K562 (cell line): Measurements from ENCODE around the gene SCAMP5. TPM values are rescaled to one million over a fixed set of nuclear protein-coding genes. Genes with fewer than 3 reads are reported as not detected.

Experiments
- ATAC-seq: fragments of 200-7000 bp; cut with Tn5 transposase; 3 replicates; pipeline ENCODE4 v1.9.1; 2020; ENCODE audit warnings: moderate library complexity
- BruUV-seq: library from RNA; stranded (reverse); fragments of 400-500 nt; replicated peaks from 2 replicates; lab custom pipeline; 2021; lab: Mats Ljungman, UMichigan
- CTCF ChIA-PET: fragments of 300-600 bp; formaldehyde crosslinking; extraction: SDS; loops from one replicate; lab custom pipeline; 2021; ENCODE audit warnings: low intra/inter-chr PET ratio; lab: Yijun Ruan, JAX
- POLR2A ChIA-PET: fragments of 300-600, 350-650 bp; sonication (Branson Sonifier 250); formaldehyde crosslinking; extraction: SDS; loops from one replicate; lab custom pipeline; 2021; ENCODE audit warnings: antibody characterized with exemption, inconsistent platforms; lab: Yijun Ruan, JAX
- DNase-seq, 4 experiments: peaks; one replicate each; pipeline versions ENCODE4 v3.0.0 to v3.0.0-alpha.2; 2011 to 2018; ENCODE audit warnings: low spot score in 3 of 4, mixed read lengths in 3 of 4; ENCODE audit errors: extremely low read depth in 1 of 4
- FAIRE-seq: peaks from 2 replicates; lab custom pipeline; 2011; peaks lifted over from hg19 to GRCh38; lab: Jason Lieb, UNC
- H2AFZ ChIP-seq: 2 replicates; pipeline ENCODE4 v1.6.0; 2011; ENCODE audit warnings: low read depth, low read length, control low read depth, inconsistent platforms
- H3K27ac ChIP-seq: fragments of 200-600 bp; 3 replicates; pipeline ENCODE4 v1.8.0; 2011; ENCODE audit warnings: low read depth, mild to moderate bottlenecking, control low read depth, inconsistent platforms, low read length, moderate library complexity, mixed read lengths; ENCODE audit errors: extremely low read depth
- H3K27me3 ChIP-seq, 2 experiments: fragments of 300-600 bp in 1 of 2; 2 replicates in 1 of 2; 3 replicates in 1 of 2; pipeline versions ENCODE4 v1.6.0 to v1.8.0; 2011; ENCODE audit warnings: inconsistent platforms in 2 of 2, low read length in 2 of 2, mild to moderate bottlenecking in 1 of 2, mixed read lengths in 1 of 2, moderate library complexity in 1 of 2; ENCODE audit not compliant: control insufficient read depth in 2 of 2, insufficient read depth in 2 of 2
- H3K36me3 ChIP-seq: fragments of 300-600 bp; 3 replicates; pipeline ENCODE4 v1.8.0; 2011; ENCODE audit warnings: mild to moderate bottlenecking, low read length, inconsistent platforms; ENCODE audit not compliant: control insufficient read depth, insufficient read depth
- H3K4me1 ChIP-seq, 2 experiments: fragments of 200-600 bp in 1 of 2; replicated peaks in 1 of 2; 2 replicates in 1 of 2; 3 replicates in 1 of 2; pipeline versions ENCODE4 v1.5.1 to v1.8.0; 2011; ENCODE audit warnings: inconsistent platforms in 2 of 2, low read length in 2 of 2, mild to moderate bottlenecking in 1 of 2, mixed read lengths in 1 of 2, moderate library complexity in 1 of 2; ENCODE audit not compliant: control insufficient read depth in 2 of 2, insufficient read depth in 2 of 2
- H3K4me2 ChIP-seq: 2 replicates; pipeline ENCODE4 v1.6.1; 2011; ENCODE audit warnings: low read length, control low read depth, inconsistent platforms, mixed read lengths; ENCODE audit not compliant: insufficient read depth
- H3K4me3 ChIP-seq: fragments of 200-600 bp; sonication (generic), shearing (Covaris generic); 2 replicates; pipeline ENCODE4 v1.5.1; 2016; ENCODE audit warnings: control low read depth, inconsistent platforms
- H3K79me2 ChIP-seq: fragments of 200-600 bp; 3 replicates; pipeline ENCODE4 v1.8.0; 2011; ENCODE audit warnings: low read length, inconsistent platforms; ENCODE audit not compliant: control insufficient read depth, insufficient read depth
- H3K9ac ChIP-seq, 2 experiments: 2 replicates each; pipeline versions ENCODE4 v1.6.0 to v1.6.1; 2011; ENCODE audit warnings: low read depth in 2 of 2, low read length in 2 of 2, control low read depth in 1 of 2, inconsistent platforms in 1 of 2, mild to moderate bottlenecking in 1 of 2, mixed read lengths in 1 of 2; ENCODE audit not compliant: insufficient read depth in 1 of 2
- H3K9me1 ChIP-seq: one replicate; pipeline ENCODE4 v1.6.0; 2011; ENCODE audit warnings: inconsistent platforms, mild to moderate bottlenecking, low read length, moderate library complexity; ENCODE audit not compliant: control insufficient read depth, insufficient read depth
- H3K9me3 ChIP-seq: replicated peaks from 2 replicates; pipeline ENCODE4 v1.5.1; 2011; ENCODE audit warnings: low read depth, low read length, inconsistent platforms; ENCODE audit not compliant: control insufficient read depth, insufficient read depth
- H4K20me1 ChIP-seq: replicated peaks from 2 replicates; pipeline ENCODE4 v1.6.1; 2011; ENCODE audit warnings: low read length, inconsistent platforms, mixed read lengths; ENCODE audit not compliant: control insufficient read depth, insufficient read depth
- CEBPZ ChIP-seq: fragments of 150-350 bp; IDR thresholded peaks from 2 replicates; pipeline ENCODE4 v1.6.1; 2014; ENCODE audit warnings: low read depth, mild to moderate bottlenecking, low read length, borderline replicate concordance
- CHCHD3 ChIP-seq: fragments of 250-450 bp; sonication (Bioruptor Pico); IDR thresholded peaks from 2 replicates; pipeline ENCODE4 v2.1.2; 2022; ENCODE audit warnings: mild to moderate bottlenecking
- KDM2B ChIP-seq: fragments of 250-450 bp; sonication (Bioruptor Pico); IDR thresholded peaks from 2 replicates; pipeline ENCODE4 v1.8.0; 2021; ENCODE audit warnings: mild to moderate bottlenecking, moderate library complexity
- MCM5 ChIP-seq: fragments of 450-650 bp; IDR thresholded peaks from 2 replicates; pipeline ENCODE4 v1.6.1; 2016; ENCODE audit warnings: low read depth
- NUFIP1 ChIP-seq: fragments of 450-650 bp; IDR thresholded peaks from 2 replicates; pipeline ENCODE4 v1.6.1; 2018; ENCODE audit not compliant: partially characterized antibody
- PRMT5 ChIP-seq: sonication (generic); formaldehyde crosslinking; IDR thresholded peaks from 2 replicates; pipeline ENCODE4 v1.5.0; 2020; ENCODE audit warnings: missing genetic modification reagents
- ZNF324 ChIP-seq: fragments of 250-450 bp; sonication (Bioruptor Pico); IDR thresholded peaks from 2 replicates; pipeline ENCODE4 v1.4.0; 2020; ENCODE audit warnings: mild to moderate bottlenecking
- ZNF589 ChIP-seq: fragments of 200-800 bp; sonication (Bioruptor generic); IDR thresholded peaks from 2 replicates; pipeline ENCODE4 v1.6.1; 2016; ENCODE audit warnings: low read depth, missing genetic modification characterization, missing compliant biosample characterization
- WGBS: fragments of 100-300 bp; shearing (Covaris generic); methylation state at CpG from one replicate; pipeline ENCODE4 v1.1.6; 2016; ENCODE audit warnings: low coverage, mixed read lengths; ENCODE audit not compliant: insufficient coverage; ENCODE audit errors: missing lambda C conversion rate; 5-methylcytosine and 5-hydroxymethylcytosine counted together
- in situ Hi-C: fragments of 300-500 bp; cut with MboI; formaldehyde crosslinking; loops from 4 replicates; pipeline ENCODE4 v1.15.0; 2018; ENCODE audit warnings: inconsistent platforms, mixed read lengths
- intact Hi-C: fragments of 100-400 bp; cut with micrococcal nuclease; formaldehyde crosslinking; loops from 2 replicates; pipeline ENCODE4 v1.14.2; 2022
- polyA plus RNA-seq, 8 experiments: library from polyadenylated mRNA; depleted of rRNA in 4 of 8; stranded (reverse) in 5 of 8; unstranded in 3 of 8; fragments of >200 nt; fragmentation: Nextera tagmentation in 2 of 8; fragmentation: Illumina TruSeq in 1 of 8; extraction: Ambion mirVana in 2 of 8; extraction: Trizol in 1 of 8; gene quantifications; 2 replicates each; pipeline versions ENCODE4 v1.2.1 to v1.2.3, GENCODE V29; 2011 to 2014; ENCODE audit warnings: inconsistent platforms in 1 of 8, missing spikeins in 1 of 8
- total RNA-seq, 7 experiments: library from RNA; depleted of rRNA in 6 of 7; stranded (reverse); fragments of >200 nt in 6 of 7; fragmentation: Illumina TruSeq in 2 of 7; extraction: Trizol in 2 of 7; gene quantifications; 2 replicates each; pipeline versions ENCODE4 v1.2.1 to v1.2.3, GENCODE V29; 2011 to 2021; ENCODE audit warnings: low replicate concordance in 1 of 7
- TF ChIP-seq, protein P1 (sequence below): fragments of 250-450 bp; sonication (Bioruptor Pico); IDR thresholded peaks from 2 replicates; pipeline ENCODE4 v1.5.0; 2020; ENCODE audit warnings: mild to moderate bottlenecking

SCAMP5 gene
- total and polyA plus RNA-seq, 9 of the 15 experiments (the other 6 are each of a cell fraction or from before 2014, with no cell fraction given), result 0.09 to 0.29 (median 0.19) TPM; not detected in 5

- TF ChIP-seq MCM5, result no peak
- no peak for TF ChIP-seq KDM2B
- TF ChIP-seq PRMT5 (CRISPR knock-in tag), result no peak
Measured at GRCh38 chr15:75007216-75007615, 11.9 kb downstream of the SCAMP5 start (continued).

DNA sequence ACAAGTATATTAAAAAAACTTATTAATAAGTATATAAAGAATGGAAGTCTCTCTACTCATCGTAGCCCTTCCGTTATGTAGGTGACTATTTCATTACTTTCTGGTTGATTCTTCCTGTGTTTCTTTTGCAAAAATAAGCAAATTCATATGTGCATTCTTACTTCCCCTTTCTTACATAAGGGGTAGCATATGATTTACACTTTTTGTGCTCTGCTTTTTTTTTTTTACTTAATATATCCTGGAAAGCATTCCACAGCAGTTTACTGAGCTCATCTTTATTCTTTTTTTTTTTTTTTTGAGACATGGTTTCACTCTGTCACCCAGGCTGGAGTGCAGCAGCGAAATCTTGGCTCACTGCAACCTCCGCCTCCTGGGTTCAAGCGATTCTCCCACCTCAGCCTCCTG is 12.9 kb downstream of the SCAMP5 start:
- no TSS peak for BruUV-seq
- H3K4me3 ChIP-seq, result no peak overlapping the region
- H3K36me3 ChIP-seq, result no peaks in the 10 kb centered on the region
- H3K4me2 ChIP-seq, result no peak overlapping the region
- intact Hi-C loops (no loop called here), in situ Hi-C loops (no loop called here)
- CTCF ChIA-PET, result no interaction called here
- no peaks in the 10 kb centered on the region for H3K9me3 ChIP-seq
- FAIRE-seq (no peak), DNase-seq (no peak), ATAC-seq (no peak)
- no peak overlapping the region for H3K27ac ChIP-seq
- 6% methylated on average over 5 of the region's 5 CpGs for WGBS
- H3K9ac ChIP-seq, result no peak overlapping the region
- H3K79me2 ChIP-seq, result no peaks in the 10 kb centered on the region
- TF ChIP-seq ZNF324, result no peak
- no peak for TF ChIP-seq ZNF589 (CRISPR knock-in tag)
- TF ChIP-seq CEBPZ, result no peak
- TF ChIP-seq CHCHD3 (CRISPR knock-in tag), result no peak
- TF ChIP-seq, protein P1, sequence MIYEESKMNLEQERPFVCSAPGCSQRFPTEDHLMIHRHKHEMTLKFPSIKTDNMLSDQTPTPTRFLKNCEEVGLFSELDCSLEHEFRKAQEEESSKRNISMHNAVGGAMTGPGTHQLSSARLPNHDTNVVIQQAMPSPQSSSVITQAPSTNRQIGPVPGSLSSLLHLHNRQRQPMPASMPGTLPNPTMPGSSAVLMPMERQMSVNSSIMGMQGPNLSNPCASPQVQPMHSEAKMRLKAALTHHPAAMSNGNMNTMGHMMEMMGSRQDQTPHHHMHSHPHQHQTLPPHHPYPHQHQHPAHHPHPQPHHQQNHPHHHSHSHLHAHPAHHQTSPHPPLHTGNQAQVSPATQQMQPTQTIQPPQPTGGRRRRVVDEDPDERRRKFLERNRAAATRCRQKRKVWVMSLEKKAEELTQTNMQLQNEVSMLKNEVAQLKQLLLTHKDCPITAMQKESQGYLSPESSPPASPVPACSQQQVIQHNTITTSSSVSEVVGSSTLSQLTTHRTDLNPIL (CRISPR knock-in tag), result no peak
- no peak for TF ChIP-seq NUFIP1
- peaks cover 23 to 56% of the 10 kb centered on the region in 2 experiments; a peak in 4 of 5 replicates for H3K27me3 ChIP-seq
- POLR2A ChIA-PET, result no interaction called here
- no peaks in the 10 kb centered on the region for H4K20me1 ChIP-seq
- no peaks in the 10 kb centered on the region; a peak in 1 of 5 replicates for H3K4me1 ChIP-seq
- H3K9me1 ChIP-seq, result no peaks in the 10 kb centered on the region
- H2AFZ ChIP-seq, result no peak overlapping the region
